ENCODE results near the gene RASSF8. TPM values are rescaled to one million over a fixed set of nuclear protein-coding genes. Genes with fewer than 3 reads are reported as not detected.
A peak's percentile ranks its signal among the peaks of the same experiment; 100 is the strongest.

The RASSF8 gene
- total and polyA plus RNA-seq, 2 experiments from 2014 or later = 11.5 to 30.6 TPM

DNA sequence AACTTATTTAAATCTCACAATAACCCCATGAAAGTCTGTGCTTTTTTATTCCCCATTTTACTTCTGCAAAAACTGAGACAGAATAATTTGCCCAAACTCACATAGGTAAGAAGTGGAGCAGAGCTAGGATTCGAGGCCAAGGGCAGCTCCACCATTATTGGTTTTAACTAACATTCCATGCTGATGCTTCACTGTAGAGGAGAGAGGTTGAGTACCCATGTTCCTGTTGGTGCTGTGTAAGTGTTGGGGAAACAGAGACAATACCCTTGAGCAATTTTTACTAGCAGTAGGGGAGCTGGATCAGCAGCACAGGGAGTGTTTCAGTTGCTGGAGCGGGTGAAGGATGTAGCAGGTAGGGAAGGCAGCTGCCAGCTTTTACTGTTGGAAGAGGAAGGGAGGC, 21.1 kb downstream of the RASSF8 start:
- Mint-ChIP-seq H3K4me3 (no peak overlapping the region), H3K36me3 (ENCODE audit: low read depth) (no peaks in the 10 kb centered on the region), H3K4me1 (peaks cover 27% of the 10 kb centered on the region), H3K27me3 (ENCODE audit: insufficient read depth, low read depth, poor library complexity) (peaks cover 4% of the 10 kb centered on the region), H3K27ac (no peak overlapping the region; the same call in 1 of the 2 replicates), H3K9me3 (no peaks in the 10 kb centered on the region)
- DNase-seq (ENCODE audit: low spot score) = no peak
- Histone ChIP-seq H3K9me2 (ENCODE audit: insufficient read depth) (no peaks in the 10 kb centered on the region), H3K79me2 (replicated peaks; ENCODE audit: insufficient read depth) (peaks cover 100% of the 10 kb centered on the region), H3K27ac (ENCODE audit: low read depth) (no peak overlapping the region; the same call in 1 of the 2 replicates), H3K4me2 (no peak overlapping the region), H3K27me3 (ENCODE audit: insufficient read depth) (no peaks in the 10 kb centered on the region), H3K36me3 (ENCODE audit: insufficient read depth) (no peaks in the 10 kb centered on the region), H3K4me3 (no peak overlapping the region), H2AFZ (no peak overlapping the region), H3K4me1 (ENCODE audit: insufficient read depth) (peaks cover 15% of the 10 kb centered on the region), H3F3A (replicated peaks; ENCODE audit: low read depth) (no peaks in the 10 kb centered on the region), H4K20me1 (replicated peaks; ENCODE audit: insufficient read depth) (no peaks in the 10 kb centered on the region; the same call in 1 of the 2 replicates)
- peak; percentile 58 for ATAC-seq
- TF ChIP-seq CREB1 (CRISPR knock-in tag; IDR thresholded peaks at IDR 0.05; ENCODE audit: low read depth) (no peak), NANOG (IDR thresholded peaks at IDR 0.05; ENCODE audit: borderline replicate concordance) (no peak), EZH2 (IDR thresholded peaks at IDR 0.05; ENCODE audit: low read depth, unreplicated experiment) (no peak), EZH2phosphoT487 (IDR thresholded peaks at IDR 0.05; ENCODE audit: unreplicated experiment) (no peak), JUNB (IDR thresholded peaks at IDR 0.05; ENCODE audit: unreplicated experiment) (no peak), POLR2AphosphoS5 (IDR thresholded peaks at IDR 0.05; ENCODE audit: low read depth) (no peak), CTCF (conservative IDR thresholded peaks at IDR 0.05; ENCODE audit: low read depth in 2 of 2) (no peak), STAT1 (IDR thresholded peaks at IDR 0.05; ENCODE audit: unreplicated experiment) (no peak), ZNF331 (CRISPR knock-in tag; IDR thresholded peaks at IDR 0.05; ENCODE audit: low read depth) (no peak), ZNF114 (CRISPR knock-in tag; IDR thresholded peaks at IDR 0.05) (no peak)
- TF ChIP-seq, protein P1, sequence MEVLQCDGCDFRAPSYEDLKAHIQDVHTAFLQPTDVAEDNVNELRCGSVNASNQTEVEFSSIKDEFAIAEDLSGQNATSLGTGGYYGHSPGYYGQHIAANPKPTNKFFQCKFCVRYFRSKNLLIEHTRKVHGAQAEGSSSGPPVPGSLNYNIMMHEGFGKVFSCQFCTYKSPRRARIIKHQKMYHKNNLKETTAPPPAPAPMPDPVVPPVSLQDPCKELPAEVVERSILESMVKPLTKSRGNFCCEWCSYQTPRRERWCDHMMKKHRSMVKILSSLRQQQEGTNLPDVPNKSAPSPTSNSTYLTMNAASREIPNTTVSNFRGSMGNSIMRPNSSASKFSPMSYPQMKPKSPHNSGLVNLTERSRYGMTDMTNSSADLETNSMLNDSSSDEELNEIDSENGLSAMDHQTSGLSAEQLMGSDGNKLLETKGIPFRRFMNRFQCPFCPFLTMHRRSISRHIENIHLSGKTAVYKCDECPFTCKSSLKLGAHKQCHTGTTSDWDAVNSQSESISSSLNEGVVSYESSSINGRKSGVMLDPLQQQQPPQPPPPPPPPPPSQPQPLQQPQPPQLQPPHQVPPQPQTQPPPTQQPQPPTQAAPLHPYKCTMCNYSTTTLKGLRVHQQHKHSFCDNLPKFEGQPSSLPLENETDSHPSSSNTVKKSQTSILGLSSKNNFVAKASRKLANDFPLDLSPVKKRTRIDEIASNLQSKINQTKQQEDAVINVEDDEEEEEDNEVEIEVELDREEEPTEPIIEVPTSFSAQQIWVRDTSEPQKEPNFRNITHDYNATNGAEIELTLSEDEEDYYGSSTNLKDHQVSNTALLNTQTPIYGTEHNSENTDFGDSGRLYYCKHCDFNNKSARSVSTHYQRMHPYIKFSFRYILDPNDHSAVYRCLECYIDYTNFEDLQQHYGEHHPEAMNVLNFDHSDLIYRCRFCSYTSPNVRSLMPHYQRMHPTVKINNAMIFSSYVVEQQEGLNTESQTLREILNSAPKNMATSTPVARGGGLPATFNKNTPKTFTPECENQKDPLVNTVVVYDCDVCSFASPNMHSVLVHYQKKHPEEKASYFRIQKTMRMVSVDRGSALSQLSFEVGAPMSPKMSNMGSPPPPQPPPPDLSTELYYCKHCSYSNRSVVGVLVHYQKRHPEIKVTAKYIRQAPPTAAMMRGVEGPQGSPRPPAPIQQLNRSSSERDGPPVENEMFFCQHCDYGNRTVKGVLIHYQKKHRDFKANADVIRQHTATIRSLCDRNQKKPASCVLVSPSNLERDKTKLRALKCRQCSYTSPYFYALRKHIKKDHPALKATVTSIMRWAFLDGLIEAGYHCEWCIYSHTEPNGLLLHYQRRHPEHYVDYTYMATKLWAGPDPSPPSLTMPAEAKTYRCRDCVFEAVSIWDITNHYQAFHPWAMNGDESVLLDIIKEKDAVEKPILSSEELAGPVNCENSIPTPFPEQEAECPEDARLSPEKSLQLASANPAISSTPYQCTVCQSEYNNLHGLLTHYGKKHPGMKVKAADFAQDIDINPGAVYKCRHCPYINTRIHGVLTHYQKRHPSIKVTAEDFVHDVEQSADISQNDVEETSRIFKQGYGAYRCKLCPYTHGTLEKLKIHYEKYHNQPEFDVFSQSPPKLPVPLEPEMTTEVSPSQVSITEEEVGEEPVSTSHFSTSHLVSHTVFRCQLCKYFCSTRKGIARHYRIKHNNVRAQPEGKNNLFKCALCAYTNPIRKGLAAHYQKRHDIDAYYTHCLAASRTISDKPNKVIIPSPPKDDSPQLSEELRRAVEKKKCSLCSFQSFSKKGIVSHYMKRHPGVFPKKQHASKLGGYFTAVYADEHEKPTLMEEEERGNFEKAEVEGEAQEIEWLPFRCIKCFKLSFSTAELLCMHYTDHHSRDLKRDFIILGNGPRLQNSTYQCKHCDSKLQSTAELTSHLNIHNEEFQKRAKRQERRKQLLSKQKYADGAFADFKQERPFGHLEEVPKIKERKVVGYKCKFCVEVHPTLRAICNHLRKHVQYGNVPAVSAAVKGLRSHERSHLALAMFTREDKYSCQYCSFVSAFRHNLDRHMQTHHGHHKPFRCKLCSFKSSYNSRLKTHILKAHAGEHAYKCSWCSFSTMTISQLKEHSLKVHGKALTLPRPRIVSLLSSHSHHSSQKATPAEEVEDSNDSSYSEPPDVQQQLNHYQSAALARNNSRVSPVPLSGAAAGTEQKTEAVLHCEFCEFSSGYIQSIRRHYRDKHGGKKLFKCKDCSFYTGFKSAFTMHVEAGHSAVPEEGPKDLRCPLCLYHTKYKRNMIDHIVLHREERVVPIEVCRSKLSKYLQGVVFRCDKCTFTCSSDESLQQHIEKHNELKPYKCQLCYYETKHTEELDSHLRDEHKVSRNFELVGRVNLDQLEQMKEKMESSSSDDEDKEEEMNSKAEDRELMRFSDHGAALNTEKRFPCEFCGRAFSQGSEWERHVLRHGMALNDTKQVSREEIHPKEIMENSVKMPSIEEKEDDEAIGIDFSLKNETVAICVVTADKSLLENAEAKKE (CRISPR knock-in tag; IDR thresholded peaks at IDR 0.05) = no peak
- TF ChIP-seq, protein P2, sequence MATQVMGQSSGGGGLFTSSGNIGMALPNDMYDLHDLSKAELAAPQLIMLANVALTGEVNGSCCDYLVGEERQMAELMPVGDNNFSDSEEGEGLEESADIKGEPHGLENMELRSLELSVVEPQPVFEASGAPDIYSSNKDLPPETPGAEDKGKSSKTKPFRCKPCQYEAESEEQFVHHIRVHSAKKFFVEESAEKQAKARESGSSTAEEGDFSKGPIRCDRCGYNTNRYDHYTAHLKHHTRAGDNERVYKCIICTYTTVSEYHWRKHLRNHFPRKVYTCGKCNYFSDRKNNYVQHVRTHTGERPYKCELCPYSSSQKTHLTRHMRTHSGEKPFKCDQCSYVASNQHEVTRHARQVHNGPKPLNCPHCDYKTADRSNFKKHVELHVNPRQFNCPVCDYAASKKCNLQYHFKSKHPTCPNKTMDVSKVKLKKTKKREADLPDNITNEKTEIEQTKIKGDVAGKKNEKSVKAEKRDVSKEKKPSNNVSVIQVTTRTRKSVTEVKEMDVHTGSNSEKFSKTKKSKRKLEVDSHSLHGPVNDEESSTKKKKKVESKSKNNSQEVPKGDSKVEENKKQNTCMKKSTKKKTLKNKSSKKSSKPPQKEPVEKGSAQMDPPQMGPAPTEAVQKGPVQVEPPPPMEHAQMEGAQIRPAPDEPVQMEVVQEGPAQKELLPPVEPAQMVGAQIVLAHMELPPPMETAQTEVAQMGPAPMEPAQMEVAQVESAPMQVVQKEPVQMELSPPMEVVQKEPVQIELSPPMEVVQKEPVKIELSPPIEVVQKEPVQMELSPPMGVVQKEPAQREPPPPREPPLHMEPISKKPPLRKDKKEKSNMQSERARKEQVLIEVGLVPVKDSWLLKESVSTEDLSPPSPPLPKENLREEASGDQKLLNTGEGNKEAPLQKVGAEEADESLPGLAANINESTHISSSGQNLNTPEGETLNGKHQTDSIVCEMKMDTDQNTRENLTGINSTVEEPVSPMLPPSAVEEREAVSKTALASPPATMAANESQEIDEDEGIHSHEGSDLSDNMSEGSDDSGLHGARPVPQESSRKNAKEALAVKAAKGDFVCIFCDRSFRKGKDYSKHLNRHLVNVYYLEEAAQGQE (IDR thresholded peaks at IDR 0.05; ENCODE audit: unreplicated experiment) = no peak
- TF ChIP-seq, protein P3, sequence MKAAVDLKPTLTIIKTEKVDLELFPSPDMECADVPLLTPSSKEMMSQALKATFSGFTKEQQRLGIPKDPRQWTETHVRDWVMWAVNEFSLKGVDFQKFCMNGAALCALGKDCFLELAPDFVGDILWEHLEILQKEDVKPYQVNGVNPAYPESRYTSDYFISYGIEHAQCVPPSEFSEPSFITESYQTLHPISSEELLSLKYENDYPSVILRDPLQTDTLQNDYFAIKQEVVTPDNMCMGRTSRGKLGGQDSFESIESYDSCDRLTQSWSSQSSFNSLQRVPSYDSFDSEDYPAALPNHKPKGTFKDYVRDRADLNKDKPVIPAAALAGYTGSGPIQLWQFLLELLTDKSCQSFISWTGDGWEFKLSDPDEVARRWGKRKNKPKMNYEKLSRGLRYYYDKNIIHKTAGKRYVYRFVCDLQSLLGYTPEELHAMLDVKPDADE (IDR thresholded peaks at IDR 0.05) = no peak
